ENCODE results near the gene ZNF274. TPM values are rescaled to one million over a fixed set of nuclear protein-coding genes. Genes with fewer than 3 reads are reported as not detected.
"Not testable (repeated sequence)": the region's sequence is repeated elsewhere in the genome, so short reads cannot be mapped to it uniquely, and the experiment has no call there.

ZNF274 gene
- total RNA-seq, result 19.6 TPM

DNA sequence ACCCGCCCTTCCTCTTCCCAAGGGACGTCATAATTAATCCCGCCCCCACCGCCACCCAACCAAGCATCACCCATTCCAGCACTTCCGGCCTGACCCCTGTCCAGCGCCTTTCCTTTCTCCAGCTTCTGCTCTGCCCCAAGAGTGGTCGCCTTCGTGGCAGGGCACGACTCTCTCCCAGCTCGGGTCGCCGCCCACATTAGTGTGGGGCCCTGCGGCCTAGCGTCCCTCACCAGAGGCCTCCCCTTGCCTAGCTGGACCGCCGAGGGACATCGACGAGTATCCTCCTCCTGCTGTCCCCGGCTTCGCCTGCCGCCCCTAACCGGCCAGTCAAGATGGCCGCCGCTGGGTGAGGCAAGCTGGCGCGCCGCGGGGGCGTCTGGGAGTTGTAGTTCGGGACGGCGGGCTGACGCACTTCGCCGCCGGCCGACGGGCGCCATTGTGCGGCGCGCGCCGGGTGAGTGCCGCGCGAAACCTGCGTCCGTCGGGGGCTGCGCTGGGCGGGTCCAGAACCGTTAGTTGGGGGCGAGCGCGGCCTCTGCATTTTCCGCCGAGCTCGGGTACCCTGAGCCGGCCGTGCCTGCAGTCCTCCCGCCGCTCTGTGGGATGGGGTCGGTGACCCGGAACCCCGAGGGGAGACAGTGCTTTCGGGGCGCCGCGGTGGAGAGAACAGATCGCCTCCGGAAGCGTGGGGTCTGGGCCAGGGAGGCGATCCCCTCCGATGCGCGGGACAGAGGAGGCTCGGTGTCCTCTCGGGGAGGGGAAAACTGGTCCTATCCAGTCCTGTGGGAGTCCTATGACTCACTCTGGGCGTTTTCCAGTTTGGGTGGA, at the start of gene ZNF274:
Gene ZNF274 (plus strand): TSS at position 73 of the 828 bp plus-strand sequence. CDS start 905 bp downstream, outside the sequence.
- Histone ChIP-seq H3K9me3 (peaks cover 87% of the 10 kb centered on the region), H3K36me3 (peaks cover 6 to 71% of the 10 kb centered on the region in 2 donors)

GRCh38 chr19:58134244-58134643, 48.6 kb upstream of the ZNF274 start:
- Histone ChIP-seq H3K36me3 (peaks cover 7 to 100% of the 10 kb centered on the region in 2 donors), H3K4me3 (no peak overlapping the region), H3K4me1 (no peaks in the 10 kb centered on the region), H3K27me3 (no peaks in the 10 kb centered on the region), H3K27ac (no peak overlapping the region), H3K9me3 (peaks cover 95% of the 10 kb centered on the region)
- intact Hi-C loops (cut with DNase I), result no loop called here
- TF ChIP-seq, protein P1, sequence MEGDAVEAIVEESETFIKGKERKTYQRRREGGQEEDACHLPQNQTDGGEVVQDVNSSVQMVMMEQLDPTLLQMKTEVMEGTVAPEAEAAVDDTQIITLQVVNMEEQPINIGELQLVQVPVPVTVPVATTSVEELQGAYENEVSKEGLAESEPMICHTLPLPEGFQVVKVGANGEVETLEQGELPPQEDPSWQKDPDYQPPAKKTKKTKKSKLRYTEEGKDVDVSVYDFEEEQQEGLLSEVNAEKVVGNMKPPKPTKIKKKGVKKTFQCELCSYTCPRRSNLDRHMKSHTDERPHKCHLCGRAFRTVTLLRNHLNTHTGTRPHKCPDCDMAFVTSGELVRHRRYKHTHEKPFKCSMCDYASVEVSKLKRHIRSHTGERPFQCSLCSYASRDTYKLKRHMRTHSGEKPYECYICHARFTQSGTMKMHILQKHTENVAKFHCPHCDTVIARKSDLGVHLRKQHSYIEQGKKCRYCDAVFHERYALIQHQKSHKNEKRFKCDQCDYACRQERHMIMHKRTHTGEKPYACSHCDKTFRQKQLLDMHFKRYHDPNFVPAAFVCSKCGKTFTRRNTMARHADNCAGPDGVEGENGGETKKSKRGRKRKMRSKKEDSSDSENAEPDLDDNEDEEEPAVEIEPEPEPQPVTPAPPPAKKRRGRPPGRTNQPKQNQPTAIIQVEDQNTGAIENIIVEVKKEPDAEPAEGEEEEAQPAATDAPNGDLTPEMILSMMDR (IDR thresholded peaks at IDR 0.05), result no peak
- TF ChIP-seq POLR2A (IDR thresholded peaks at IDR 0.05), result no peak
- TF ChIP-seq POLR2AphosphoS5 (IDR thresholded peaks at IDR 0.05; ENCODE audit: insufficient read depth in 1 of 2, low read depth in 1 of 2), result no peak
- DNase-seq (ENCODE audit: extremely low spot score in 2 of 2), result no peak

More for the DNA sequence above, at the start of gene ZNF274:
- peaks cover 15% of the 10 kb centered on the region for H3K4me1 ChIP-seq
- peak within 1 kb of the TSS; percentile 77 to 97 for H3K4me3 ChIP-seq
- no peaks in the 10 kb centered on the region for H3K27me3 ChIP-seq
- TF ChIP-seq POLR2A (IDR thresholded peaks at IDR 0.05) (peak in 1 of 2 donors; percentile 49), POLR2AphosphoS5 (IDR thresholded peaks at IDR 0.05; ENCODE audit: insufficient read depth in 1 of 2, low read depth in 1 of 2) (peak in 1 of 2 donors; percentile 87)
- TF ChIP-seq, protein P1 (IDR thresholded peaks at IDR 0.05), result no peak
- H3K27ac ChIP-seq, result peak within 1 kb of the TSS; percentile 89
- intact Hi-C loops (cut with DNase I), result no loop called here
- peak in 1 of 2 donors; percentile 92 for DNase-seq (ENCODE audit: extremely low spot score in 2 of 2)

- intact Hi-C loops (cut with DNase I), result no loop called here
- H3K27me3 ChIP-seq, result no peaks in the 10 kb centered on the region
- peaks cover 11% of the 10 kb centered on the region for H3K4me1 ChIP-seq
- TF ChIP-seq POLR2AphosphoS5 (IDR thresholded peaks at IDR 0.05; ENCODE audit: insufficient read depth in 1 of 2, low read depth in 1 of 2), result no peak
- TF ChIP-seq POLR2A (IDR thresholded peaks at IDR 0.05), result no peak
- TF ChIP-seq, protein P1 (IDR thresholded peaks at IDR 0.05), result no peak
- DNase-seq (ENCODE audit: extremely low spot score in 2 of 2), result no peak
- H3K9me3 ChIP-seq, result peaks cover 44% of the 10 kb centered on the region
- H3K36me3 ChIP-seq, result peaks cover 0 to 38% of the 10 kb centered on the region in 2 donors
- no peak overlapping the region for H3K4me3 ChIP-seq
- H3K27ac ChIP-seq, result no peak overlapping the region
Observed at GRCh38 chr19:58145849-58146248, 37.0 kb upstream of the ZNF274 start.

DNA sequence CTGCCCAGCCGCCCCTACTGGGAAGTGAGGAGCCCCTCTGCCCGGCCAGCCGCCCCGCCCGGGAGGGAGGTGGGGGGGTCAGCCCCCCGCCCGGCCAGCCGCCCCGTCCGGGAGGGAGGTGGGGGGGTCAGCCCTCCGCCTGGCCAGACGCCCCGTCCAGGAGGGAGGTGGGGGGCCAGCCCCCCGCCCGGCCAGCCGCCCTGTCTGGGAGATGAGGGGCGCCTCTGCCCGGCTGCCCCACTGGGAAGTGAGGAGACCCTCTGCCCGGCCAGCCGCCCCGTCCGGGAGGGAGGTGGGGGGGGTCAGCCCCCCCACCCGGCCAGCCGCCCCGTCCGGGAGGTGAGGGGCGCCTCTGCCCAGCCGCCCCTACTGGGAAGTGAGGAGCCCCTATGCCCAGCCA, 35.4 kb upstream of the ZNF274 start:
- H3K27me3 ChIP-seq; H3K27ac ChIP-seq; H3K4me3 ChIP-seq; DNase-seq (ENCODE audit: extremely low spot score in 2 of 2); intact Hi-C loops (cut with DNase I): not testable (repeated sequence)
- peaks cover 17% of the 10 kb centered on the region for H3K4me1 ChIP-seq
- H3K36me3 ChIP-seq, result peaks cover 0 to 22% of the 10 kb centered on the region in 2 donors
- peaks cover 29% of the 10 kb centered on the region for H3K9me3 ChIP-seq

DNA sequence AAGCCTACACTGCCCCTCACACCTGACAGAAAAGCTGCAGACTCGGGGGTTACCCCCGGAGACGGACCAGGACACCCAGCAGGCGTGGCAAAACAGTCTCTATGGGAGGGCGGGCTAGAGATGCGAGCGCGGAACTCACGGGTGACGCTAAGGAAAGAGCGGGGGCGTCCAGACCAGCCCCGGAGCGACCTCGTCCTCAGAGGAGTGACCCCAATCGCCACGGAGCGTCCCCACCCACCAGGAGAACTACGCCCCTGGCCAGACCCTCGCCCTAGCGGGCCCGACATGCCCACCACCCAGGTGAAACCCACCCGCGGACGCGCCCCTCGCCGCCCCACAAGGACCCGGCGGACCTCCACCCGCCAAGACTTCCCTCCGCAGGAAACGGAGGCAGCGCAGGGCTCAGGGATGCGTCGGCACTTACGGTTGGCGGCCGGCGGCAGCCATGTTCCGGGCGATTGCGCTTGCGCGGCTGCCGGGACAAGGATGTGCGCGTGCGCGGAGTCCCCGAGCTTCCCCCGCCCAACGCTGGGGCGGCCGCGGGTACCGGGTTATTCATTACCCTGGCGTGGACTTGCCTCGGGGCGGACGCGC, 32.4 kb upstream of the ZNF274 start, which contains the start of gene ZNF329:
Gene ZNF329 (minus strand): TSS at position 462 of the 594 bp plus-strand sequence. CDS start 21,286 bp downstream, outside the sequence.
- Histone ChIP-seq H3K4me1 (peaks cover 40% of the 10 kb centered on the region), H3K9me3 (peaks cover 10% of the 10 kb centered on the region), H3K27me3 (no peaks in the 10 kb centered on the region), H3K27ac (peak within 1 kb of the TSS; percentile 65), H3K36me3 (peaks cover 0 to 8% of the 10 kb centered on the region in 2 donors), H3K4me3 (peak within 1 kb of the TSS; percentile 80 to 92)
- TF ChIP-seq, protein P1 (IDR thresholded peaks at IDR 0.05), result peak in 1 of 3 experiments; percentile 13
- peak; percentile 68 to 90 for TF ChIP-seq POLR2AphosphoS5 (IDR thresholded peaks at IDR 0.05; ENCODE audit: insufficient read depth in 1 of 2, low read depth in 1 of 2)
- no peak for TF ChIP-seq POLR2A (IDR thresholded peaks at IDR 0.05)
- intact Hi-C loops (cut with DNase I), result no loop called here
- DNase-seq (ENCODE audit: extremely low spot score in 2 of 2), result peak in 1 of 2 donors; percentile 96

Measured in vagina (tissue), 2 donors.